Measurements from ENCODE around the gene FUCA2.

DNA sequence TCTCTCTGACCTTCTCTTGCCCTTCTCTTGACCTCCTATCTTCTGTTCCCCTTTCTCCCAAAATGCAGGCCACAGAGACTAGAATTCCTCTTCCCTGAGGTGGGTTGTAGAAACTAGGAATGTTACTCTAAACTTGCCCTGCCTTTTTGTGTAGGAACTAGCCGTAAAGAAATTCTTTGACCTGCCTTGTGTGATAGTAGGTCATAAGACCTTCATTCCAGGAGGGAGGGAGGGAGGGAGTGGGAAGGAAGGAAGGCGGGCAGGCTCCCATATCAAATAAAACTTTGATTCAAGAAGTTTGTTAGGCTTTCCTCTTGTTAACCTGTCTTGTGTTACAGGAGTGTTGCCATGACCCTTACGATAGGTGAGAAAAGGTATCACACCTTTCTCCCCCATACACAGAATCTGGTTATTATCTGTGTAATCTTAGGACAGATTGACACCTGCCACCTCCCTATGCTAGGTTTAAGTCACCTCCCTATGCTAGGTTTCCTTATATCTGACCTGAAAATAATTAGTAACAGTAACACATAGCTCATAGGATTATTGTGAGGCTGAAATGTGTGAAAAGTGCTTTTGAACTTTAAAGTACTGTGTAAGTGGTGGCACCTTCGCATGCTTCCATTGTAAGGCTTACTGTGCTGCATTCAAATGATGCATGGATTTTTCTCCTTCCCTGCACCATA, 32.6 kb upstream of the FUCA2 start:
- TF ChIP-seq, protein P1, sequence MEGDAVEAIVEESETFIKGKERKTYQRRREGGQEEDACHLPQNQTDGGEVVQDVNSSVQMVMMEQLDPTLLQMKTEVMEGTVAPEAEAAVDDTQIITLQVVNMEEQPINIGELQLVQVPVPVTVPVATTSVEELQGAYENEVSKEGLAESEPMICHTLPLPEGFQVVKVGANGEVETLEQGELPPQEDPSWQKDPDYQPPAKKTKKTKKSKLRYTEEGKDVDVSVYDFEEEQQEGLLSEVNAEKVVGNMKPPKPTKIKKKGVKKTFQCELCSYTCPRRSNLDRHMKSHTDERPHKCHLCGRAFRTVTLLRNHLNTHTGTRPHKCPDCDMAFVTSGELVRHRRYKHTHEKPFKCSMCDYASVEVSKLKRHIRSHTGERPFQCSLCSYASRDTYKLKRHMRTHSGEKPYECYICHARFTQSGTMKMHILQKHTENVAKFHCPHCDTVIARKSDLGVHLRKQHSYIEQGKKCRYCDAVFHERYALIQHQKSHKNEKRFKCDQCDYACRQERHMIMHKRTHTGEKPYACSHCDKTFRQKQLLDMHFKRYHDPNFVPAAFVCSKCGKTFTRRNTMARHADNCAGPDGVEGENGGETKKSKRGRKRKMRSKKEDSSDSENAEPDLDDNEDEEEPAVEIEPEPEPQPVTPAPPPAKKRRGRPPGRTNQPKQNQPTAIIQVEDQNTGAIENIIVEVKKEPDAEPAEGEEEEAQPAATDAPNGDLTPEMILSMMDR (conservative IDR thresholded peaks at IDR 0.05; ENCODE audit: low read depth in 2 of 2), result no peak
- TF ChIP-seq REST (IDR thresholded peaks at IDR 0.05; ENCODE audit: unreplicated experiment), result no peak

Measured in GM23338 (cell line).